ENCODE data around the gene RASGRP2. TPM values are rescaled to one million over a fixed set of nuclear protein-coding genes. Genes with fewer than 3 reads are reported as not detected.

The RASGRP2 gene
- total RNA-seq, 2 donors from 2014 or later, result 18.8 to 27.9 TPM

DNA sequence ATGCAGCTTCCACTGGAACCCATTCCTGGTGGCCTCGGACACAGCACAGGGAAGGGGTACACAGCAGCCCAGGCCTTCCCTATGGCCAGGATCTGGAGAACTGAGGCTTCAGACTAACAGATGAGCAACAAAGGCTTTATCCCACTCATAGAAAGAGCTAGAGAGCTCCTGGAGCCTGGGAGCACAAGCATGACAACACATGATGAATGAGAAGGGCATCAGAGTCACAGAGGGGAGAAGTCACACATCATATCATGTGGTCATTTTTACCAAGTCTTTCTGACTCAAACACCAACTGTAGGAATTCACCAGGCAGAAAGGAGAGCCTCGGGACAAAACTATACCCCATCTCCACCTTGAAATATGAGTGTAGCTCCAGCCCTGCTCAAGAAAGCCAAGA is 64.1 kb downstream of the RASGRP2 start:
- no peaks in the 10 kb centered on the region for H3K4me1 Mint-ChIP-seq (ENCODE audit: low read depth)
- peaks cover 45% of the 10 kb centered on the region for H3K27me3 Mint-ChIP-seq (ENCODE audit: low read depth)
- ATAC-seq (replicated peaks in 1 of 2) (no peak), DNase-seq (no peak)
- no peaks in the 10 kb centered on the region for H3K36me3 Mint-ChIP-seq (ENCODE audit: insufficient read depth in 2 of 2)
- no peaks in the 10 kb centered on the region for H3K9me3 Mint-ChIP-seq
- no peak overlapping the region for H3K27ac Mint-ChIP-seq
- H3K4me3 Mint-ChIP-seq, result no peak overlapping the region

DNA sequence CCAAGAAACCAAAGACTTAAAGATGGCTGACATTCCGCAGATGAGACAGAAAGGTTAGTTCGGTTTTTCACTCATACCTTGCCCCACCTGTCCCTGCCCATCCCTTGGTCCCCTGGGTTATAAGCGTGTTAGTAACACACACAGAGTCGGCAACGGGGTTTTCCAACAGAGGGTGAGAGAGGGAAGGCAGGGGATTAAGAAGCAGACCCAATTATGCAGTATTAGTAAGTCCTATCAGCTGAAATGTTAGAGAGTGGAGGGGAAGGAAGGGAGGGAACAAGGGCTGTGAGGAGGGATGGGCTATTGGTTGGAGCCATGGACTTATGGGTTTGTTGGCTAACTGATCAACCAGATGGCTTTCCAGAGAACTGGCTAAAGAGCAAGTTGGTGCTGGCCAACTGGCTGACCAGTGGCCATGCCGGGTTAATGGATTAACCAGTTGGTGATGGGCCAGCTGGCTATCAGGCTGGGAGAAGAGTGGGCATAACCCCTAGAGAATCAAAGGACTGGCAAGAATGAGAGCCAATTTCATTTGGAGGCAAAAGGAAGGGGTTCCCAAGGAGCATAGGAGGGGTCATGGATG is 66.4 kb downstream of the RASGRP2 start:
- Mint-ChIP-seq H3K4me3 (no peak overlapping the region), H3K9me3 (no peaks in the 10 kb centered on the region), H3K27ac (no peak overlapping the region), H3K36me3 (ENCODE audit: insufficient read depth in 2 of 2) (no peaks in the 10 kb centered on the region), H3K27me3 (ENCODE audit: low read depth) (peaks cover 46% of the 10 kb centered on the region), H3K4me1 (ENCODE audit: low read depth) (no peaks in the 10 kb centered on the region)
- DNase-seq (no peak), ATAC-seq (replicated peaks in 1 of 2) (no peak)

Other genes with a start within 250 kb of the RASGRP2 start
- not detected for gene SLC22A11, start 188.2 kb downstream of the RASGRP2 start, total RNA-seq
- gene SLC22A12, start 152.9 kb downstream of the RASGRP2 start, total RNA-seq, result not detected
- gene NRXN2, start 20.9 kb downstream of the RASGRP2 start, total RNA-seq, result under 1 TPM; 0.37 to 0.55 TPM
- gene PYGM, start 15.8 kb upstream of the RASGRP2 start, total RNA-seq, result 1 to 10 TPM; 4.0 to 4.5 TPM
- gene SF1, start 34.4 kb upstream of the RASGRP2 start, total RNA-seq, result 100 to 1,000 TPM; 332 to 337 TPM
- gene MAP4K2, start 59.1 kb upstream of the RASGRP2 start, total RNA-seq, result 10 to 100 TPM; 74.7 to 84.5 TPM
- 10 to 100 TPM; 33.8 to 36.3 TPM for gene MEN1, start 66.4 kb upstream of the RASGRP2 start, total RNA-seq
- gene CDC42BPG, start 100.5 kb upstream of the RASGRP2 start, total RNA-seq, result 1 to 10 TPM; 1.1 to 1.5 TPM
- gene EHD1, start 134.5 kb upstream of the RASGRP2 start, total RNA-seq, result 100 to 1,000 TPM; 136 to 159 TPM
- 10 to 100 TPM; 20.9 to 27.0 TPM for gene ATG2A, start 173.1 kb upstream of the RASGRP2 start, total RNA-seq
- gene PPP2R5B, start 180.5 kb upstream of the RASGRP2 start, total RNA-seq, result 10 to 100 TPM; 15.0 to 24.0 TPM
- gene GPHA2, start 191.8 kb upstream of the RASGRP2 start, total RNA-seq, result under 1 TPM; 0.58 to 0.81 TPM
- 1 to 10 TPM; 1.7 to 2.7 TPM for gene MAJIN, start 228.0 kb upstream of the RASGRP2 start, total RNA-seq